Uterus (tissue), 4 donors: ENCODE data around the gene HS3ST4. TPM values are rescaled to one million over a fixed set of nuclear protein-coding genes. Genes with fewer than 3 reads are reported as not detected.

Experiments used
- DNase-seq, 2 donors: peaks; one replicate each; pipeline ENCODE4 v3.0.0-alpha.2; 2019 to 2020
- H3K27ac ChIP-seq, 2 donors: fragments of 200-600 bp; sonication (generic); 1 replicate in 1 of 2; 2 replicates in 1 of 2; pipeline ENCODE4 v1.5.1; 2016 to 2018
- H3K27me3 ChIP-seq, 2 donors: fragments of 200-600 bp; sonication (generic); one replicate each; pipeline ENCODE4 v1.5.1; 2018 to 2019; ENCODE audit warnings: control low read depth in 1 of 2
- H3K36me3 ChIP-seq, 2 donors: fragments of 200-600 bp; sonication (generic); one replicate each; pipeline ENCODE4 v1.5.1; 2019; ENCODE audit warnings: control low read depth in 1 of 2
- H3K4me1 ChIP-seq, 2 donors: fragments of 200-600 bp; sonication (generic); one replicate each; pipeline ENCODE4 v1.5.1; 2018 to 2019; ENCODE audit warnings: control low read depth in 1 of 2
- H3K4me3 ChIP-seq, 2 donors: fragments of 200-600 bp; sonication (generic); 1 replicate in 1 of 2; 2 replicates in 1 of 2; pipeline ENCODE4 v1.5.1; 2018 to 2019; ENCODE audit warnings: mild to moderate bottlenecking in 1 of 2
- H3K9me3 ChIP-seq, 2 donors: fragments of 200-600 bp; sonication (generic); one replicate each; pipeline ENCODE4 v1.5.1; 2019; ENCODE audit warnings: control low read depth in 1 of 2
- POLR2A ChIP-seq, 2 donors: fragments of 450-650 bp; IDR thresholded peaks; one replicate each; pipeline ENCODE4 v1.6.1; 2016; ENCODE audit warnings: antibody characterized with exemption in 2 of 2, mild to moderate bottlenecking in 1 of 2, moderate library complexity in 1 of 2
- intact Hi-C: fragments of 100-400 bp; cut with DNase I; formaldehyde crosslinking; loops from one replicate; pipeline ENCODE4 v1.15.1; 2023; ENCODE audit warnings: low total_unique reads
- total RNA-seq, 4 donors: library from RNA; depleted of rRNA in 3 of 4; stranded (reverse); fragments of >200 nt in 3 of 4; gene quantifications; one replicate each; pipeline versions ENCODE4 v1.1.0 to v1.2.4, GENCODE V29; 2014 to 2023
- TF ChIP-seq, protein P1 (sequence below), 4 experiments: fragments of 200-600 bp in 2 of 4; fragments of 450-650 bp in 2 of 4; sonication (generic) in 2 of 4; IDR thresholded peaks; one replicate each; pipeline ENCODE4 v1.5.1; 2016 to 2019; ENCODE audit warnings: antibody characterized with exemption in 4 of 4, mild to moderate bottlenecking in 2 of 4, moderate library complexity in 1 of 4
- donor health status: DM: yes; HTN: yes; CAD: no.

Gene HS3ST4
- total RNA-seq, 4 donors from 2014 or later: 0.14 TPM; not detected in 3

GRCh38 chr16:25957707-25958106 lies 265.9 kb downstream of the HS3ST4 start:
- Histone ChIP-seq H3K36me3 (no peaks in the 10 kb centered on the region), H3K27ac (no peak overlapping the region), H3K4me3 (no peak overlapping the region), H3K27me3 (no peaks in the 10 kb centered on the region), H3K9me3 (no peaks in the 10 kb centered on the region), H3K4me1 (no peaks in the 10 kb centered on the region)
- DNase-seq: no peak
- TF ChIP-seq POLR2A (IDR thresholded peaks at IDR 0.05): no peak
- TF ChIP-seq, protein P1, sequence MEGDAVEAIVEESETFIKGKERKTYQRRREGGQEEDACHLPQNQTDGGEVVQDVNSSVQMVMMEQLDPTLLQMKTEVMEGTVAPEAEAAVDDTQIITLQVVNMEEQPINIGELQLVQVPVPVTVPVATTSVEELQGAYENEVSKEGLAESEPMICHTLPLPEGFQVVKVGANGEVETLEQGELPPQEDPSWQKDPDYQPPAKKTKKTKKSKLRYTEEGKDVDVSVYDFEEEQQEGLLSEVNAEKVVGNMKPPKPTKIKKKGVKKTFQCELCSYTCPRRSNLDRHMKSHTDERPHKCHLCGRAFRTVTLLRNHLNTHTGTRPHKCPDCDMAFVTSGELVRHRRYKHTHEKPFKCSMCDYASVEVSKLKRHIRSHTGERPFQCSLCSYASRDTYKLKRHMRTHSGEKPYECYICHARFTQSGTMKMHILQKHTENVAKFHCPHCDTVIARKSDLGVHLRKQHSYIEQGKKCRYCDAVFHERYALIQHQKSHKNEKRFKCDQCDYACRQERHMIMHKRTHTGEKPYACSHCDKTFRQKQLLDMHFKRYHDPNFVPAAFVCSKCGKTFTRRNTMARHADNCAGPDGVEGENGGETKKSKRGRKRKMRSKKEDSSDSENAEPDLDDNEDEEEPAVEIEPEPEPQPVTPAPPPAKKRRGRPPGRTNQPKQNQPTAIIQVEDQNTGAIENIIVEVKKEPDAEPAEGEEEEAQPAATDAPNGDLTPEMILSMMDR (IDR thresholded peaks at IDR 0.05): no peak
- intact Hi-C loops: no loop called here

GRCh38 chr16:25959221-25959620 lies 267.5 kb downstream of the HS3ST4 start:
- Histone ChIP-seq H3K4me3 (no peak overlapping the region), H3K4me1 (no peaks in the 10 kb centered on the region), H3K36me3 (no peaks in the 10 kb centered on the region), H3K27me3 (no peaks in the 10 kb centered on the region), H3K9me3 (no peaks in the 10 kb centered on the region), H3K27ac (no peak overlapping the region)
- no peak for DNase-seq
- TF ChIP-seq POLR2A (IDR thresholded peaks at IDR 0.05): no peak
- TF ChIP-seq, protein P1 (IDR thresholded peaks at IDR 0.05): no peak
- intact Hi-C loops: no loop called here

DNA sequence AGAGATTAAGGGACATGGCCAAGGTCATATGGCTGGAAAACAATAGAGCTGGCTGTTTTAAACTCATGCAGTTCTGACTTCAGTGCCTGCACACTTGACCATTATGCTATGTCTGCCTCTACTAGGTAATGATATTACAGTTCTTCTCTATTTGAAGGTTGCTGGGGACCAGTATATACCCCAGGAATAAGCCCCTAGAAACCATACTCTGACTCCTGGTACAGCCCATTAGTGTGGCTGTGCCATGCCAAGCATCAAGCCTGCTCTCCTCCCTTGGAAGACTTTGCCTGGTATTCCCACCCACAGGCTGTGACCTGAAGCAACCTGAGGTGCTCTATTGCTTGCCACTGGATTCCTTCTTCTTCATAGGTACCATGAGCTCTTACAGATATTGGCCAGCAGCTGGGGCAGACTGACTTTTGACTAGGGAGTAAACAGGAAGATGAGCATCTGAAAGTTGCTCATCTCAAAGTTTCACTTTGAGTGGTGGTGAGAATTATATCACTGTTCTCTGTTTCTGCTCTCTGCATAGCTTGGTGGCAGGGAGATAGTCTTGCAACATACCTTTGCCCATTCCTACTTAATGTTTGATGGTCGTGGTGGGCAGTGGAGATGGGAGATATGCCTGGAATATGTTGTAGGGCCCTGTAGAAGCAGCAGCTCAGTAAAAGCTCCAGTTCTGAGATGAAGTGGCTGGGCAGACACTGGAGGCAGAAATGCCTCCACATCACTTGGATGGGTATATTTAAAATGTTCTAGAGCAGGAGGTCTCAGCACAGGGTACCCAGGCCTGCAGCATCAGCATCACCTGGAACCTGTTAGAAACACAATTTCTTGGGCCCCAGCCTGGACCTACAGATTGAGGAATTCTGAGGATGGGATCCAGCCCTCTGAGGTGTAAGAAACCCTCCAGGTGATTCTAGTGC lies 274.7 kb downstream of the HS3ST4 start:
- Histone ChIP-seq H3K4me3 (no peak overlapping the region), H3K4me1 (no peaks in the 10 kb centered on the region), H3K36me3 (no peaks in the 10 kb centered on the region), H3K9me3 (no peaks in the 10 kb centered on the region), H3K27me3 (no peaks in the 10 kb centered on the region), H3K27ac (no peak overlapping the region)
- TF ChIP-seq POLR2A (IDR thresholded peaks at IDR 0.05): no peak
- TF ChIP-seq, protein P1 (IDR thresholded peaks at IDR 0.05): no peak
- intact Hi-C loops: no loop called here
- no peak for DNase-seq

DNA sequence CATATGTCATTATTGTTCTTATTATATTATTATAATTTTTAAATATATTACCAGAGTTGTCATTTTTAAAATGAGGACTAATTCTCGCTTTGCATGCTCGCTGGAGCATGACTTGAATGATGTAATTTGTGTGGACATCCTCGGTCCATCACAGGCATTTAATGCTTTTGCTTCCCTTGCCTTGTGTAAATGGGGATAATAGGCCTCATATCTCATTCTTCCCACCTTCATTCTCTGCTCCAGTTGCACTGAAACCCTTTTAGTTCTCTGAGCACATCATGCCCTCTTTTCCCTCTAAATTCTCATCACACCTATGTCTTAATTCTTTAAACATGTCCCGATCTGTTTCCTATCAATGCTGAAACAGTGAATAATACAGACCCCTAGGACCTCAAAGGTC lies 285.4 kb downstream of the HS3ST4 start:
- no peak for DNase-seq
- TF ChIP-seq POLR2A (IDR thresholded peaks at IDR 0.05): no peak
- TF ChIP-seq, protein P1 (IDR thresholded peaks at IDR 0.05): no peak
- no peaks in the 10 kb centered on the region for H3K36me3 ChIP-seq
- no peaks in the 10 kb centered on the region for H3K27me3 ChIP-seq
- no peak overlapping the region for H3K4me3 ChIP-seq
- intact Hi-C loops: no loop called here
- no peak overlapping the region for H3K27ac ChIP-seq
- no peaks in the 10 kb centered on the region for H3K9me3 ChIP-seq
- H3K4me1 ChIP-seq: no peaks in the 10 kb centered on the region

- no peak overlapping the region for H3K4me3 ChIP-seq
- intact Hi-C loops: no loop called here
- TF ChIP-seq, protein P1 (IDR thresholded peaks at IDR 0.05): no peak
- TF ChIP-seq POLR2A (IDR thresholded peaks at IDR 0.05): no peak
Measured at GRCh38 chr16:25978218-25978617, 286.5 kb downstream of the HS3ST4 start.

More at GRCh38 chr16:25978218-25978617, 286.5 kb downstream of the HS3ST4 start:
- Histone ChIP-seq H3K4me1 (no peaks in the 10 kb centered on the region), H3K36me3 (no peaks in the 10 kb centered on the region), H3K9me3 (no peaks in the 10 kb centered on the region), H3K27ac (no peak overlapping the region), H3K27me3 (no peaks in the 10 kb centered on the region)
- no peak for DNase-seq
